ENCODE data around the gene ELF5.

Gene ELF5

DNA sequence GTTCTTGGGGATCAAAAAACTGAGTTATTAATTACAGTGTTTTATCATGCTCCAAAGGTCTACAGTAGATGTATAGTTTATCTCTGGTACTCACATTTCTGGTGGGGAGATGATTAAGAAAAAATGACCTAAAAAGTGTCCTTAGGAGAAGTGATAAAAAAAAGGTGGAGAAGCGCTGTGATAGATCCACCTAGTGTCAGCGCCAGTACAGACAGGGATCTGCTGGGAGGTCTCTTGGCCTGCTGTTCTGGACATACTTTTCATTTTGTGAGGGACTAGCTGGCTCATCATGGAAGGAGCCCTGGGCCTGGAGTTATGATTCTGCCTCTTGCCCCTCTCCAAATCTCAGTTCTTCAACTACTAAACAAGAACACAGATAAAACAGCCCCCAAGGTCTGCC lies 2.9 kb downstream of the ELF5 start:
- Histone ChIP-seq H3K36me3 (ENCODE audit: insufficient read depth, insufficient read length, low read length) (no peaks in the 10 kb centered on the region), H3K4me3 (ENCODE audit: insufficient read length, low read depth) (no peak overlapping the region), H3K9me3 (ENCODE audit: insufficient read depth, low read length) (no peaks in the 10 kb centered on the region), H3K9ac (ENCODE audit: insufficient read length, low read depth) (no peak overlapping the region), H3K4me1 (ENCODE audit: insufficient read depth, insufficient read length) (no peaks in the 10 kb centered on the region), H3K27me3 (ENCODE audit: insufficient read depth, insufficient read length) (peaks cover 4% of the 10 kb centered on the region)
- DNase-seq (ENCODE audit: low read depth, low spot score): no peak
- TF ChIP-seq ZNF274 (IDR thresholded peaks at IDR 0.05; ENCODE audit: low read depth, low read length) (no peak), YY1 (IDR thresholded peaks at IDR 0.05; ENCODE audit: insufficient read depth, insufficient read length) (no peak), SUZ12 (IDR thresholded peaks at IDR 0.05; ENCODE audit: extremely low read depth, insufficient read depth, insufficient read length) (no peak)

GRCh38 chr11:34510218-34510617 lies 3.4 kb downstream of the ELF5 start:
- Histone ChIP-seq H3K9me3 (ENCODE audit: insufficient read depth, low read length) (no peaks in the 10 kb centered on the region), H3K4me1 (ENCODE audit: insufficient read depth, insufficient read length) (no peaks in the 10 kb centered on the region), H3K9ac (ENCODE audit: insufficient read length, low read depth) (no peak overlapping the region), H3K27me3 (ENCODE audit: insufficient read depth, insufficient read length) (peaks cover 4% of the 10 kb centered on the region), H3K4me3 (ENCODE audit: insufficient read length, low read depth) (no peak overlapping the region), H3K36me3 (ENCODE audit: insufficient read depth, insufficient read length, low read length) (no peaks in the 10 kb centered on the region)
- TF ChIP-seq YY1 (IDR thresholded peaks at IDR 0.05; ENCODE audit: insufficient read depth, insufficient read length): no peak
- TF ChIP-seq ZNF274 (IDR thresholded peaks at IDR 0.05; ENCODE audit: low read depth, low read length): no peak
- no peak for TF ChIP-seq SUZ12 (IDR thresholded peaks at IDR 0.05; ENCODE audit: extremely low read depth, insufficient read depth, insufficient read length)
- no peak for DNase-seq (ENCODE audit: low read depth, low spot score)

DNA sequence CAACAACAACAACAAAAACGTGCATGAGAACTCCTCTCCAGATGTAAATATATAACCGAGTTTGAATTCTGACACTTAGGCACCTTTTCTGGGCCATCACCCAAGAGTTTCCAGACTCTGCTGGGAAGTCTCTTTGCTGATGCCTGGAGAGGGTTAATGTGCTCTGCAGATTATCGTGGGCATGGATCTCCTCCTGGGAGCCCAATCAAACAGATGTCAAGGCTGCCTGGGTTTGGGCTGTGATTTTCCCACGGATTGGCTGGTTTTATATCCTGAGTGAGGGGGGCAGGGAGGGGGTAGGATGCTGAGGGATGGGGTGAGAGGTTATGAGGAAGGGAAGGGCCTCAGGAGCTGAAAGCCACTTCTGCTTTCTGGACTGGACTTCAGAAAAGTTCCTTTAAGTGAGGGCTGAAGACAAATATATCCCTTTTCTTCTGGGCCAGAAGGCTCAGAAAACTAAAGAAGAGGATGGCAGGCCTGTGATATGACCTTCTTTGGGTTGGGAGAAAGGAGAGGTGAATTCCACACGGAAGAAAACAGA lies 4.2 kb downstream of the ELF5 start:
- TF ChIP-seq YY1 (IDR thresholded peaks at IDR 0.05; ENCODE audit: insufficient read depth, insufficient read length) (no peak), SUZ12 (IDR thresholded peaks at IDR 0.05; ENCODE audit: extremely low read depth, insufficient read depth, insufficient read length) (no peak), ZNF274 (IDR thresholded peaks at IDR 0.05; ENCODE audit: low read depth, low read length) (no peak)
- H3K9me3 ChIP-seq (ENCODE audit: insufficient read depth, low read length): no peaks in the 10 kb centered on the region
- H3K9ac ChIP-seq (ENCODE audit: insufficient read length, low read depth): no peak overlapping the region
- H3K36me3 ChIP-seq (ENCODE audit: insufficient read depth, insufficient read length, low read length): no peaks in the 10 kb centered on the region
- no peak overlapping the region for H3K4me3 ChIP-seq (ENCODE audit: insufficient read length, low read depth)
- peaks cover 4% of the 10 kb centered on the region for H3K27me3 ChIP-seq (ENCODE audit: insufficient read depth, insufficient read length)
- H3K4me1 ChIP-seq (ENCODE audit: insufficient read depth, insufficient read length): no peaks in the 10 kb centered on the region
- DNase-seq (ENCODE audit: low read depth, low spot score): no peak

GRCh38 chr11:34508524-34508923 lies 5.1 kb downstream of the ELF5 start:
- no peak for TF ChIP-seq SUZ12 (IDR thresholded peaks at IDR 0.05; ENCODE audit: extremely low read depth, insufficient read depth, insufficient read length)
- TF ChIP-seq ZNF274 (IDR thresholded peaks at IDR 0.05; ENCODE audit: low read depth, low read length): no peak
- TF ChIP-seq YY1 (IDR thresholded peaks at IDR 0.05; ENCODE audit: insufficient read depth, insufficient read length): no peak
- Histone ChIP-seq H3K9me3 (ENCODE audit: insufficient read depth, low read length) (no peaks in the 10 kb centered on the region), H3K4me1 (ENCODE audit: insufficient read depth, insufficient read length) (no peaks in the 10 kb centered on the region), H3K4me3 (ENCODE audit: insufficient read length, low read depth) (no peak overlapping the region), H3K9ac (ENCODE audit: insufficient read length, low read depth) (no peak overlapping the region), H3K36me3 (ENCODE audit: insufficient read depth, insufficient read length, low read length) (no peaks in the 10 kb centered on the region), H3K27me3 (ENCODE audit: insufficient read depth, insufficient read length) (peaks cover 4% of the 10 kb centered on the region)
- no peak for DNase-seq (ENCODE audit: low read depth, low spot score)

DNA sequence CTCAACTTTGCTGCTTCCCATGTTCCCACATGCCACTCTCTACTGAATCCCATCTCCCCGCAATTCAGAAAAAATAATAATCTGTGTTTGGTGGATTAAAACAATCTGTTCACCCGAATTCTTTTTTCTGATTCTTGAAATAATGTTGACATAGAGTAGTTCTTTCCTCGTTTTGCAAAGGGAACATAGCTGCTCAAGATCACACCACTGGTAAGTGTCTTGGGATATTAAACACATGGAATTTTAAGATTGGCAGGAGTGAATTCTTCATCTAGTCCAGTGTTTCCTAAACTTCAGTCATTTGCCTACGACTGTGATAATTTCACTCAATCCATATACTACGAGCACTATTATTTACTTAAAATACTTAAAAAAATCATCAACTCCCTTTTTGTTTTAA lies 6.0 kb downstream of the ELF5 start:
- no peak for DNase-seq (ENCODE audit: low read depth, low spot score)
- Histone ChIP-seq H3K4me3 (ENCODE audit: insufficient read length, low read depth) (no peak overlapping the region), H3K9me3 (ENCODE audit: insufficient read depth, low read length) (no peaks in the 10 kb centered on the region), H3K27me3 (ENCODE audit: insufficient read depth, insufficient read length) (peaks cover 4% of the 10 kb centered on the region), H3K4me1 (ENCODE audit: insufficient read depth, insufficient read length) (no peaks in the 10 kb centered on the region), H3K9ac (ENCODE audit: insufficient read length, low read depth) (no peak overlapping the region), H3K36me3 (ENCODE audit: insufficient read depth, insufficient read length, low read length) (no peaks in the 10 kb centered on the region)
- no peak for TF ChIP-seq ZNF274 (IDR thresholded peaks at IDR 0.05; ENCODE audit: low read depth, low read length)
- no peak for TF ChIP-seq YY1 (IDR thresholded peaks at IDR 0.05; ENCODE audit: insufficient read depth, insufficient read length)
- no peak for TF ChIP-seq SUZ12 (IDR thresholded peaks at IDR 0.05; ENCODE audit: extremely low read depth, insufficient read depth, insufficient read length)

DNA sequence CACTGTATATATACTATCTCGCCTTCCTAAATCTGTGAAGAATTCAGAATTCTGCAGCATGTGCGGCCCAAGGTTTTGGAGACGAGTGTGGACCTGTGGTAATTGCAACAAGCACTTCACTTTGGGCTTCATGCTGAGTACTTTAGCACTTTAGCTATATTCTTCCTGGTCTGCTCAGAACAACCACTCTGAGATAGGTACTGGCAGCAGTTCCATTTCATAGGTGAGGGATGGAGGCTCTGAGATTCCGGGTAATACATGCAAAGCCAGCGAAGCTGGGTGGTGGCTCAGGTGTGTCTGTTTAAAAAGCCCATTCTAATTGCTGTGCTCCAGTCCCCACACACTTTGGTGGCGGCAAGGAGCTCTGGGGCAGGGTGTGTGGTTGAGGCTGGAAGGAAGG lies 6.4 kb downstream of the ELF5 start:
- Histone ChIP-seq H3K4me1 (ENCODE audit: insufficient read depth, insufficient read length) (no peaks in the 10 kb centered on the region), H3K4me3 (ENCODE audit: insufficient read length, low read depth) (no peak overlapping the region), H3K9ac (ENCODE audit: insufficient read length, low read depth) (no peak overlapping the region), H3K9me3 (ENCODE audit: insufficient read depth, low read length) (no peaks in the 10 kb centered on the region), H3K36me3 (ENCODE audit: insufficient read depth, insufficient read length, low read length) (no peaks in the 10 kb centered on the region), H3K27me3 (ENCODE audit: insufficient read depth, insufficient read length) (peaks cover 4% of the 10 kb centered on the region)
- no peak for DNase-seq (ENCODE audit: low read depth, low spot score)
- no peak for TF ChIP-seq YY1 (IDR thresholded peaks at IDR 0.05; ENCODE audit: insufficient read depth, insufficient read length)
- no peak for TF ChIP-seq ZNF274 (IDR thresholded peaks at IDR 0.05; ENCODE audit: low read depth, low read length)
- no peak for TF ChIP-seq SUZ12 (IDR thresholded peaks at IDR 0.05; ENCODE audit: extremely low read depth, insufficient read depth, insufficient read length)

DNA sequence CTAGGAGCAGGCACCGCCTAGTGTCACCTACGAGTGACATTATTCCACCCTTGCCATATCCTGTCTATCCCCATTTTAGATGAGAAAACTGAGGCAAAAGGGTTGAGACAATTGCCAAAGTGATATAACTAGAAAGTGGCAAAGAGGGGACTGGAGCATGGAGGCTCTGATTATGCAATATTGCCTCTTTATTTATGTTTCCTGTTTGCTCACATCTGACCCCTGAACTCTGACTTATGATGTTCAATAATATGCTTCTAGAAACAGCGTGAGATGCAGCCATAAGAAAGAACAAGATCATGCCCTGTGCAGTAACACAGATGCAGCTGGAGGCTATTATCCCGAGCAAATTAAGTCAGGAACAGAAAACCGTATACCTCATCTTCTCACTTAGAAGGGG lies 7.7 kb downstream of the ELF5 start:
- Histone ChIP-seq H3K9ac (ENCODE audit: insufficient read length, low read depth) (no peak overlapping the region), H3K4me1 (ENCODE audit: insufficient read depth, insufficient read length) (no peaks in the 10 kb centered on the region), H3K27me3 (ENCODE audit: insufficient read depth, insufficient read length) (no peaks in the 10 kb centered on the region), H3K36me3 (ENCODE audit: insufficient read depth, insufficient read length, low read length) (no peaks in the 10 kb centered on the region), H3K9me3 (ENCODE audit: insufficient read depth, low read length) (no peaks in the 10 kb centered on the region), H3K4me3 (ENCODE audit: insufficient read length, low read depth) (no peak overlapping the region)
- DNase-seq (ENCODE audit: low read depth, low spot score): no peak
- no peak for TF ChIP-seq YY1 (IDR thresholded peaks at IDR 0.05; ENCODE audit: insufficient read depth, insufficient read length)
- no peak for TF ChIP-seq ZNF274 (IDR thresholded peaks at IDR 0.05; ENCODE audit: low read depth, low read length)
- TF ChIP-seq SUZ12 (IDR thresholded peaks at IDR 0.05; ENCODE audit: extremely low read depth, insufficient read depth, insufficient read length): no peak

Data from NT2/D1 (cell line).